HUES6 (cell line): ENCODE results near the gene FAF1.

ENCODE experiments used
- H3K27ac ChIP-seq: 2 replicates; pipeline ENCODE4 v1.7.0; 2013; ENCODE audit warnings: low read depth, mild to moderate bottlenecking, low read length, inconsistent platforms
- H3K27me3 ChIP-seq: 2 replicates; pipeline ENCODE4 v1.6.1; 2013; ENCODE audit warnings: low read length; ENCODE audit not compliant: control insufficient read depth, insufficient read depth
- H3K36me3 ChIP-seq: 2 replicates; pipeline ENCODE4 v1.6.1; 2013; ENCODE audit warnings: low read length; ENCODE audit not compliant: control insufficient read depth, insufficient read depth
- H3K4me1 ChIP-seq: 2 replicates; pipeline ENCODE4 v1.6.1; 2013; ENCODE audit warnings: low read length; ENCODE audit not compliant: control insufficient read depth, insufficient read depth
- H3K4me3 ChIP-seq: 2 replicates; pipeline ENCODE4 v1.5.1; 2013; ENCODE audit warnings: low read depth, low read length
- H3K9ac ChIP-seq: one replicate; pipeline ENCODE4 v1.6.1; 2013; ENCODE audit warnings: mild to moderate bottlenecking, low read length
- H3K9me3 ChIP-seq: 2 replicates; pipeline ENCODE4 v1.6.1; 2013; ENCODE audit warnings: low read depth, low read length; ENCODE audit not compliant: control insufficient read depth, insufficient read depth

The FAF1 gene

DNA sequence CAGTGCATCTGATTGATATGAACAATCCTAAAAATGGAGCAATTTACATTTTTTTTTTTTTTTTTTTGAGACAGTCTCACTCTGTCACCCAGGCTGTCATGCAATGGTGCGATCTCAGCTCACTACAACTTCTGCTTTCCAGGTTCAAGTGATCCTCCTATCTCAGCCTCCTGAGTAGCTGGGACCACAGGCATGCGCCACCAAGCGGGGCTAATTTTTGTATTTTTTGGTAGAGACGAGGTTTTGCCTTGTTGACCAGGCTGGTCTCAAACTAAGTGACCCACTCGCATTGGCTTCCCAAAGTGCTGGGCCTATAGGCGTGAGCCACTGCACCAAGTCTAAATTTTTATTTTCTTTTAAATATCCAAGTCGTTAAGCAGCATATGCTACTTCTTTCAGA is 109.0 kb downstream of the FAF1 start:
- no peaks in the 10 kb centered on the region for H3K36me3 ChIP-seq
- no peaks in the 10 kb centered on the region for H3K9me3 ChIP-seq
- H3K27ac ChIP-seq, result no peak overlapping the region
- no peak overlapping the region for H3K9ac ChIP-seq
- H3K4me1 ChIP-seq, result no peaks in the 10 kb centered on the region
- H3K27me3 ChIP-seq, result no peaks in the 10 kb centered on the region
- H3K4me3 ChIP-seq, result no peak overlapping the region

GRCh38 chr1:50847303-50847702 is 112.8 kb downstream of the FAF1 start:
- no peaks in the 10 kb centered on the region for H3K27me3 ChIP-seq
- no peak overlapping the region for H3K9ac ChIP-seq
- no peak overlapping the region for H3K27ac ChIP-seq
- no peaks in the 10 kb centered on the region for H3K36me3 ChIP-seq
- H3K4me1 ChIP-seq, result no peaks in the 10 kb centered on the region
- no peaks in the 10 kb centered on the region for H3K9me3 ChIP-seq
- H3K4me3 ChIP-seq, result no peak overlapping the region

DNA sequence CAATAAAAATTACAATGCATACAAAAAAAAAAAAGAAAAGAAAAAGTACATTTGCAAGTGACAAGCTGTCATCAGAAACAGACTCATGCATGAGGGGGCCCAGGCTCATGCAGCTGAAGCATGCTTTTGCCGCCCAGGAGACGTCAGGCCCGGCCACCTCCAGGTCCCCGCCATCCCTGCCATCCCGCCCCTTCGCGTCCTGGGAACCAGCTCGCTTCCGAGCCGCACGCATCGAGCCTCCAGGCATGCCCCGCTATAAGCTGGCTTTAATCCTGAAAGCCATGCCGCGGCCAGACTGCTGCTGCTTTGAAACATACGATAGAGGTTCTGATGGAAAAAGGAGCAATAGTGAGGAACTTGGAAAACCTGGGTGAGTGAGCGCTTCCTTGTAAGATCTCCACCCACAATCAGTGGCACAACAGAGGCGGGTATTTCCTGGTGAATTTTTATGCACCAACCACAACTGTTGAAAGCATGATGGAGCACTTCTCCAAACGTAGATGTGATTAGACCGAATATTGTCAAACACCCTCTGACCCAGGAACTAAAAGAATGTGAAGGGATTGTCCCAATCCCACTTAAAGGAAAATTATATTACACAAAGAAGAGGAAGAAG is 113.7 kb downstream of the FAF1 start:
- Histone ChIP-seq H3K4me3 (no peak overlapping the region), H3K4me1 (no peaks in the 10 kb centered on the region; the same call in 1 of the 2 replicates), H3K9me3 (no peaks in the 10 kb centered on the region), H3K9ac (no peak overlapping the region), H3K27ac (no peak overlapping the region), H3K36me3 (no peaks in the 10 kb centered on the region), H3K27me3 (no peaks in the 10 kb centered on the region)

DNA sequence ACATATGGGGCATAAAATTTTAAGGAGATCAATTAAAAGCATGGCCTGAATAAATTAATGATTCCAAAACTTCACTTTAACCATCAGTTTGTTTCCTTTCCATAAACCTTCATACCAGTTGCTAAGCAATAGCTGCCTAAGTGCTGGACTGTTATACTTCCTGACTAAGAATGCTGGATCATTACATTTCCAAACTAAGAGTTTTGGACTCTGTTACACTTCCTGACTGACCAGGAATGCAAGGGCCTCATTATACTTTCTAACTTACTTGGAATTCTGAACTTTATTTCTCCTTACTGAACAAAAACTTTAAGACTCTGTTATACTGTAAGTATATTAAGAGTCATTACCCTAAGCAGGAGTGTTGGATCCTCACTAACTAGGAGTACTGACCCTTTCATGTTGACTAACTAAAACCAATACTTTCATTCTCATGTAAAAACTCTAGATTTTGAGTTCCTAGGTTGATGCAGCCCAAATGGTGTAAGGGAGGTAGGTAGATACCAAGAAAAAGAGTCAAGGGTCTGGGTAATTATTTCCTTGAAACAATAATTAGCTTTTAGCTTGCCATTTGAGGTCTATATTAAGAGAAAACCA is 118.2 kb downstream of the FAF1 start:
- Histone ChIP-seq H3K27me3 (no peaks in the 10 kb centered on the region), H3K27ac (no peak overlapping the region), H3K9ac (no peak overlapping the region), H3K9me3 (no peaks in the 10 kb centered on the region), H3K4me3 (no peak overlapping the region), H3K4me1 (no peaks in the 10 kb centered on the region; the same call in 1 of the 2 replicates), H3K36me3 (no peaks in the 10 kb centered on the region)

- Histone ChIP-seq H3K4me3 (no peak overlapping the region), H3K9ac (no peak overlapping the region), H3K9me3 (peaks cover 11% of the 10 kb centered on the region; the same call in 1 of the 2 replicates), H3K4me1 (no peaks in the 10 kb centered on the region), H3K27ac (no peak overlapping the region), H3K36me3 (no peaks in the 10 kb centered on the region), H3K27me3 (no peaks in the 10 kb centered on the region)
Observed at GRCh38 chr1:50836117-50836516, 124.0 kb downstream of the FAF1 start.

DNA sequence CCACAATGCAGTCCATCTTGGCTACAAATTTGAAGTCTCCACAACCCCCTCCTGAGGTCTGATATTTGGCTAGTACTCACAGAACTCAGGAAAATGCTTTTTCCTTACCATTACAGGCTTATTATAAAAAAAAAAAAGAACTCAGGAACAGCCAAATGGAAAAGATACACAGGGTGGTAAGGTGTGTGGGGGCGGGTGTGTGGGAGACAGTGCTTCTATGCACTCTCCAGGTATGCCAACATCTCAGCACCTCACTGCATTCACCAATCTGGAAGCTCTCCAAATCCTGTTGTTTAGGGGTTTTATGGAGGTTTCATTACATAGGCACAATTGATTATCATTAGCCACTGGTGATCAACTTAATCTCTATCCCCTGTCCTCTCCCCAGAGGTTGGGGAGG is 126.9 kb downstream of the FAF1 start:
- H3K9ac ChIP-seq, result no peak overlapping the region
- H3K4me1 ChIP-seq, result no peaks in the 10 kb centered on the region
- H3K9me3 ChIP-seq, result peaks cover 17% of the 10 kb centered on the region; the same call in 1 of the 2 replicates
- no peak overlapping the region for H3K27ac ChIP-seq
- H3K36me3 ChIP-seq, result no peaks in the 10 kb centered on the region
- H3K27me3 ChIP-seq, result no peaks in the 10 kb centered on the region
- H3K4me3 ChIP-seq, result no peak overlapping the region

- H3K36me3 ChIP-seq, result no peaks in the 10 kb centered on the region; the same call in 1 of the 2 replicates
- peaks cover 23% of the 10 kb centered on the region; the same call in 1 of the 2 replicates for H3K9me3 ChIP-seq
- H3K27me3 ChIP-seq, result no peaks in the 10 kb centered on the region
- no peaks in the 10 kb centered on the region for H3K4me1 ChIP-seq
- H3K27ac ChIP-seq, result no peak overlapping the region
- H3K9ac ChIP-seq, result no peak overlapping the region
- no peak overlapping the region for H3K4me3 ChIP-seq
Observed at GRCh38 chr1:50832167-50832566, 127.9 kb downstream of the FAF1 start.

GRCh38 chr1:50831300-50832061 is 128.6 kb downstream of the FAF1 start:
- H3K27me3 ChIP-seq, result no peaks in the 10 kb centered on the region
- no peaks in the 10 kb centered on the region; the same call in 1 of the 2 replicates for H3K36me3 ChIP-seq
- H3K9me3 ChIP-seq, result peaks cover 25% of the 10 kb centered on the region; the same call in 1 of the 2 replicates
- no peak overlapping the region for H3K27ac ChIP-seq
- no peak overlapping the region for H3K9ac ChIP-seq
- no peak overlapping the region for H3K4me3 ChIP-seq
- H3K4me1 ChIP-seq, result no peaks in the 10 kb centered on the region

DNA sequence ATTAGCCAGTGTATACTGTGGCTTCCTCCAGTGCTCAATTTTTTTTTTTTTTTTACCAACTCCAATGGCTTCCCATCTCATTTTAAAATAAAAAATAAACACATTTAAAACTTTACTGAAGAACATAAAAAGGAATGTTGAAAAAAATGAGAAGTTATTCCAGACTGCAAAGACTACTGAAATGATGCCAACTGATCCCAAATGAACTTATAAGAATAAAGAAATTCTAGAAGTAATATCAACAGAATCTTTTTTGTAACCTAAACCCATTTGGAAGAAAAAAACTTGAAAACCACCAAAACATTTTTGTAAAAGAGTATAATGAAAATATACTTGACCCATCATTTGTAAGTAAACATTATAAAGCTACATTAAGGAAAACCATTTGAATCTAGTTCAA is 129.4 kb downstream of the FAF1 start:
- Histone ChIP-seq H3K4me3 (no peak overlapping the region), H3K9me3 (peaks cover 30% of the 10 kb centered on the region), H3K36me3 (no peaks in the 10 kb centered on the region; the same call in 1 of the 2 replicates), H3K9ac (no peak overlapping the region), H3K27me3 (no peaks in the 10 kb centered on the region), H3K27ac (no peak overlapping the region), H3K4me1 (no peaks in the 10 kb centered on the region)

- Histone ChIP-seq H3K27ac (no peak overlapping the region), H3K4me1 (no peaks in the 10 kb centered on the region), H3K9ac (no peak overlapping the region)
Observed at GRCh38 chr1:50829014-50829958, 130.8 kb downstream of the FAF1 start.

More at GRCh38 chr1:50829014-50829958, 130.8 kb downstream of the FAF1 start:
- Histone ChIP-seq H3K36me3 (no peaks in the 10 kb centered on the region; the same call in 1 of the 2 replicates), H3K27me3 (no peaks in the 10 kb centered on the region), H3K4me3 (no peak overlapping the region), H3K9me3 (peaks cover 30% of the 10 kb centered on the region)
